Right renal cortex interstitium (tissue), 3 donors: ENCODE measurements around the gene PHF13. TPM values are rescaled to one million over a fixed set of nuclear protein-coding genes. Genes with fewer than 3 reads are reported as not detected.
A peak's percentile ranks its signal among the peaks of the same experiment; 100 is the strongest.
"Not testable (repeated sequence)": the region's sequence is repeated elsewhere in the genome, so short reads cannot be mapped to it uniquely, and the experiment has no call there.

Experiments used
- DNase-seq, 3 donors: peaks; one replicate each; pipeline ENCODE4 v3.0.0-alpha.2; 2013; ENCODE audit warnings: low read depth in 3 of 3, low spot score in 2 of 3
- polyA plus RNA-seq, 3 donors: library from polyadenylated mRNA; unstranded; fragments of 120-200 nt; gene quantifications; one replicate each; pipeline ENCODE4 v1.2.1, GENCODE V29; 2013; ENCODE audit not compliant: insufficient read length in 3 of 3

PHF13 gene
- polyA plus RNA-seq, 3 donors: 23.5 to 25.0 (median 23.6) TPM

DNA sequence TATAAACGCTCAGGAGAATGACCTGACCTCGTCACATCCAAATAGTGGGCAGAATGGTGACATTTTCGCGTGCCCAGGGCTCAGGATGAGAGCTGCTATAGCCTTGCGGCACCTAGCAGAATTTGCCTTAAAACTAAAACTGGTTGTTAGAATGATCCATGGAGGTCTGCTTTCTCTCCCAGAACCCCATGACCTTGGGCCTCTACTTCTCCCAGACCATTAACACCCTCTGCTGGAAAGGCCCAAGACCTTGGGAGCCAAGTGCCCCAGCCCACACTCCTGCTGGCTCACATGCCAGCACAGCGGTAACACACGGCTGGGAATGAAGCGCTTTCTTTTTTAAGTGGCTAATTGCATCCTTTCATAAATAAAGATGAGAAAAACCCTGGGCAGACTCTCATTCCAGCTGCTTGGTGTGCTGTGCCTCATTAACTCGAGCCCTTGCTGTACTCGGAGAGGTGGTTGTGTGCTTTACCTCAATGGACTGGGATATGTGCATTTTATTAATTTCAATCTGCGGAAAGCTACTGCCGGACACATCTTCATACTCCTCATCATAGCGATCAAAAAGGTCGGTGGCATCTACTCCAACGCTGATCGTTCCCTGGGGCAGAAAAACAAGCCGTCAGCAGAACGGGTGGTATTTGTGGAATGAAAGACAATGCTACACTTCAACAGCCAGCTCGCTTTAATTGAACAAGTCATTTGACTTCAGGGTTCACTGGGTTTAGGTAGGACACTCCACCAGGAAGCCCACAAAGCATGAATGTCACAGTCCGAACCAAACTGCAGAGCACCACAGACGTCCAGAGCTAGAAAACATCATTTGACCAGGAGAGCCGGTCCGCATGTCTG lies 40.1 kb downstream of the PHF13 start:
- DNase-seq: peak in 1 of 3 donors; percentile 63

DNA sequence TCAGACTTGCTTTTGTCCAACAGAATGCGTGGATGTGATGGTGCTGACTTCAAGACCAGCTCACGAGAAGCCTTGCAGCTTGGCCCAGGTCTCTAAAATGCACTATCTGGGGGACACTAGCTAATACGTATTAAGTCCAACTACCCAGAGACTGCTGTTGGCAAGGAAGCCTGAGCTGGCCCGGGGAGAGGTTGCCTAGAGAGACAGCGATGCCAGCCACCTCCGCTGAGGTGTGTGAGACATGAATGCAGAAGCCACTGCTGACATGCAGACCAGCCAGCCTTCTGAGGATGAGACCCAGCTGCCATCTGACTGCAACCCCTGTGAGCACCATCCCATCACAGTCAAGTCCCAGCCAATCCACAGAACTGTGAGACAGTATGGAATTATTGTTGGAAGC lies 43.6 kb downstream of the PHF13 start:
- DNase-seq: no peak

DNA sequence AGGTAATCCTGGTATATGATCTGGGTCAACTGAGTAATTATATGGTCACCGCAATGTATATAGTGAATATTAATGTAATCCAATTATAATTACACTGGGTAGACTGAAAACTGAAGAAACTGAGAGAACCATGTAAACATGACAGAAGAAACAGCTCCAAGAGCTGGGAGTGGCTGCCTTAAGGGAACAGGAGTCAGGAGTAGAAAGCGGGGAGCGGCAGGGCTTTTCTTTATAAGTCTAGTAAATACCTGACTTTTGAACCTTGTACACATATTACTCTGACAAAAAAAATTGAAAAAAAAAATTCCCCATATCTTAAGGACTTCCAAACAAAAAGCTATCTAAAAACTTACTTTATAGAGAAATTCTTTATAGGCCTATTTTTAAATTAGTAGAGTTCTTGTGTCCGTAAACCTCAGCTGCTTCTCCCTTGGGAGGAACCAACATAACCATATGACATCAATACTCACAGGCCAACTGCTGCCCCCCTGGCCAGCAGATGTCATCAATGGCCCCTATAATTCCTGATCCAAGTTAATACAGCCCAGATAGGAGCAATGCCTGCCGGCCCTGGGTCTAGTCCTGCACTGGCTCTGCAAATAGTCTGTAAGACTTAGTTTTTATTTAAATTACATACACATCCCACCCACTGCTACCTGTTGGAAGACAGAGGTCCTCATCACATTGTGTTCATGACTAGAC lies 45.0 kb downstream of the PHF13 start:
- DNase-seq: no peak

DNA sequence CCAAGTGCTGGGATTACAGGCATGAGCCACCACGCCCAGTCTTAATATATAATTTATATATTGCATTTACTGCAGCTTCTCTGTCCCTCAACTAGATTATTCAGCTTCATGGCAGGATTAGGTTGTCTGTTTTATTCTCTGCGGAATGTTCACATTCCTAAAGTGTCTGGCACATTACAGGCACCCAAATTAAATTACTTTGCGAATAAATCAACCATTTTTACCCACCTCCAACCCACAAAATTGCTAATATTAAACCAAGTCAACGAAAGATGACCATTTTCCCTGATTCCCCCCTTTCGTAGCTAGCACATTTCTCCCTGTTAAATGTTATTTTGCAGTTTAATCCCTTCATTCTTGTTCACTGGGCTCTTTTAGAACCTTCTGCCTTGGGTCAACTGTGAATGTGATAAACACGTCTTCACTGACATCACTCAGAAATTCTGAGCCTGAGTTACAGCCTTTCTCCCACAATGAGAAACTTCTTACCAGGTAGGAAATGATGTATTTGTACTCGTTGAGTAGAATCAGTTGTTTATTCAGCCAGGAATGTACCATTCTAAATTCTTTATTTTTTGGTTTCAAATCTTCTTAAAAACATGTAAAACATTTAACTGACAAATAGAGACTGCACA lies 47.0 kb downstream of the PHF13 start:
- DNase-seq: no peak

DNA sequence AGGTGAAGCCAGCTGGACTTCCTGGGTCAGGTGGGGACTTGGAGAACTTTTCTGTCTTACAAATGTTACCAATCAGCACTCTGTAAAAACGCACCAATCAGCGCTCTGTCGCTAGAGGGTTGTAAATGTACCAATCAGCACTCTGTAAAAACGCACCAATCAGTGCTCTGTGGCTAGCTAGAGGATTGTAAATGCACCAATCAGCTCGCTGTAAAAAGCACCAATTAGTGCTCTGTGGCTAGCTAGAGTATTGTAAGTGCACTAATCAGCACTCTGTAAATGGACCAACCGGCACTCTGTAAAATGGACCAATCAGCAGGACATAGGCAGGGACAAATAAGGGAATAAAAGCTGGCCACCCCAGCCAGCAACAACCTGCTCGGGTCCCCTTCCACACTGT lies 48.9 kb downstream of the PHF13 start:
- DNase-seq: not testable (repeated sequence)

DNA sequence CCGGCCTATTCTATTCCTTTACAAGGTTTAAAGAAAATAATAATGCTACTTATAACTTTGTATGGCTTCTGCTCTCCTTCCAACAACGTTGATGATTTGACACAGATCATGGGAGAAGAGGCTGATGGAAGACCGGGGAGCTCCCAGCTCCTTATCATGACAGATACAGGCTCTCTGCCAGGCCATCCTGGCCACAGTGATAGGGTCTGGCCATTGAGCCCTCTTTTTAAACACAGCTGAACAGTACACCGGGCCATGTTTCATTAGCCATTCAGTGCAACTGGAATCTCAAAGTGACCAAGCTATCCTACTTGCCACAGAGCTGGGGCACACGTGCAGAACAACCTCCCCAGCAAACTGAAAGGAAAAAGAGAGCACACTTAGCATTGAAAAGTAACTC lies 53.2 kb downstream of the PHF13 start:
- no peak for DNase-seq

DNA sequence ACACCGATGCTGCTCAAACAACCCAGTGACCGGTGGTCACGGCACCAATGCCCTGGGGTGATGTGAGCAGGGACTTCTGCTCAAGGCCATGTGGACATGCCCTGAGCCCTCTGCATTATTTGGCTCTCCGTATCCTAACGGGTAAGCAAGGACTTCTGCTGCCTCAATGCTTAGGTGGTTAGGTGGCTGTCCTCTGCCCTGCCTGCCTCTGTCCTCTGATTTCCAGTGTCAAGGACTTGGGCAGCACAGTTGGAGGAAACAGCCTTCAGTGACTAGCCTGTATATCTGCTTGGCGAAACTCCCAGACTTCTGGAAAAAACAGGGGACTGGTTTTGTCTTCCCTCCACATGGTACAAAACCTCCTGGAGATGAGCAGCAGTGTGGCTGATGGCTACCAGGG lies 53.6 kb downstream of the PHF13 start:
- no peak for DNase-seq

DNA sequence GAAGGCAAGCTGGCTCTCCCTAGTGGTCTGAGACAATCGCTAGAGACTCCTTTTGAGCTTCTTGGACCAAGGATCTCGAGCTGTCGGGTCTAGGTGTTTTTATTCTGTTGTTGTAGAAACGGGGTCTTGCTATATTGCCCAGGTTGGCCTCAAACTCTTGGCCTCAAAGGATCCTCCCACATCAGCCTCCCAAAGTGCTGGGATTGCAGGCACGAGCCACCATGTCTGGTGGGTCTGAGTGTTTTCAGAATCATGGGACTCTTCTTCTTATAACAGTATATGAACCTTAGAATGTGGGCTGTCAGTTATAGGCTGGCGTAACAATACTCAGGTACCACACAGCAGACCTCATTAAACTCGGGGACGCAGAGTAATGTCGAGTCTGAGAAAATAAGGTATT lies 55.0 kb downstream of the PHF13 start:
- DNase-seq: no peak

DNA sequence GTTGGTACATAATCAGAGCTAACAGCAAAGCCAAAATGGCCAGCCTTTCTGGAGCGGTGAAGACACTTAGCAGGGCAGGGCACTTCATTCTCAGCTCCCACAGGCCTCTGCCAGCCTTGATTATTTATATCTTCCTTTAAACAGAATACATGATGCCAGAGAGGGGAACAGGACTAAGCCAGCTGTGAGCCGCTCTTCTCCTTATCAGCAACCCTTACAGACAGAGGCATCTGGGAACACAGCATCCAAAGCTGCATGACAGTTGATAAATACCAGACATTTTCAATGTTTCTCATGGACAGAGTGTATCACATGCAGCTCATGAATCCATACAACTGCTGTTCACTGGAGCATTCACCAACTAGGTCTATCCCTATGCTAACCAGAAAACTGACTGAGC lies 59.0 kb downstream of the PHF13 start:
- DNase-seq: no peak

Other genes with a start within 250 kb of the PHF13 start
- 10 to 100 TPM; 29.3 to 36.1 (median 30.4) TPM for gene ACOT7, start 220.0 kb upstream of the PHF13 start, polyA plus RNA-seq
- under 1 TPM; 0.14 to 0.42 (median 0.34) TPM for gene HES2, start 193.8 kb upstream of the PHF13 start, polyA plus RNA-seq
- 10 to 100 TPM; 10.4 to 14.4 (median 12.2) TPM for gene ESPN, start 189.0 kb upstream of the PHF13 start, polyA plus RNA-seq
- gene TNFRSF25, start 147.6 kb upstream of the PHF13 start, polyA plus RNA-seq: 1 to 10 TPM; 7.0 to 9.2 (median 8.6) TPM
- gene PLEKHG5, start 122.1 kb upstream of the PHF13 start, polyA plus RNA-seq: 10 to 100 TPM in 2 of 3 donors, 1 to 10 TPM in 1; 9.1 to 11.1 (median 10.2) TPM
- 10 to 100 TPM; 14.8 to 15.9 (median 15.1) TPM for gene NOL9, start 59.2 kb upstream of the PHF13 start, polyA plus RNA-seq
- gene TAS1R1, start 58.4 kb upstream of the PHF13 start, polyA plus RNA-seq: under 1 TPM in 2 of 3 donors, not detected in 1; 0.08 to 0.17 TPM
- gene ZBTB48, start 33.7 kb upstream of the PHF13 start, polyA plus RNA-seq: 10 to 100 TPM; 24.0 to 28.5 (median 26.6) TPM
- gene KLHL21, start 10.9 kb upstream of the PHF13 start, polyA plus RNA-seq: 10 to 100 TPM; 12.3 to 14.5 (median 13.2) TPM
- 10 to 100 TPM; 16.7 to 18.4 (median 16.8) TPM for gene THAP3, start 11.1 kb downstream of the PHF13 start, polyA plus RNA-seq
- gene DNAJC11, start 88.1 kb downstream of the PHF13 start, polyA plus RNA-seq: 10 to 100 TPM; 59.9 to 68.9 (median 61.2) TPM
- 10 to 100 TPM; 82.3 to 84.7 (median 83.6) TPM for gene CAMTA1, start 171.7 kb downstream of the PHF13 start, polyA plus RNA-seq